HEK293 (cell line): ENCODE measurements around the gene MYO5B.

Source experiments
- CTCF ChIP-seq: fragments of 450-650 bp; formaldehyde crosslinking; IDR thresholded peaks from 2 replicates; pipeline ENCODE4 v1.5.1; 2016; ENCODE audit warnings: missing biosample characterization, missing genetic modification characterization
- OVOL3 ChIP-seq: fragments of 450-650 bp; formaldehyde crosslinking; IDR thresholded peaks from 2 replicates; pipeline ENCODE4 v1.5.1; 2016; ENCODE audit warnings: missing biosample characterization, missing genetic modification characterization
- REST ChIP-seq: fragments of 450-650 bp; formaldehyde crosslinking; IDR thresholded peaks from 2 replicates; pipeline ENCODE4 v1.5.1; 2016; ENCODE audit warnings: missing biosample characterization, missing genetic modification characterization
- SP7 ChIP-seq: fragments of 450-650 bp; formaldehyde crosslinking; IDR thresholded peaks from 2 replicates; pipeline ENCODE4 v1.5.1; 2016; ENCODE audit warnings: missing biosample characterization, missing genetic modification characterization
- ZNF174 ChIP-seq: fragments of 450-650 bp; formaldehyde crosslinking; IDR thresholded peaks from 2 replicates; pipeline ENCODE4 v1.5.0; 2017; ENCODE audit warnings: missing biosample characterization, mild to moderate bottlenecking, missing genetic modification characterization
- ZNF274 ChIP-seq, 2 experiments: fragments of 200-500 bp in 1 of 2; fragments of 450-650 bp in 1 of 2; sonication (Bioruptor generic) in 1 of 2; formaldehyde crosslinking in 1 of 2; IDR thresholded peaks; 2 replicates each; pipeline versions ENCODE4 v1.5.1 to v1.6.1; 2014 to 2016; ENCODE audit warnings: borderline replicate concordance in 1 of 2, inconsistent platforms in 1 of 2, low read length in 1 of 2, missing biosample characterization in 1 of 2, missing genetic modification characterization in 1 of 2
- ZNF639 ChIP-seq: fragments of 450-650 bp; formaldehyde crosslinking; IDR thresholded peaks from 2 replicates; pipeline ENCODE4 v1.5.1; 2016; ENCODE audit warnings: missing biosample characterization, missing genetic modification characterization
- ZNF645 ChIP-seq: fragments of 450-650 bp; formaldehyde crosslinking; IDR thresholded peaks from 2 replicates; pipeline ENCODE4; 2016; ENCODE audit warnings: missing biosample characterization, missing genetic modification characterization
- ZNF692 ChIP-seq: fragments of 450-650 bp; formaldehyde crosslinking; IDR thresholded peaks from 2 replicates; pipeline ENCODE4 v1.5.1; 2016; ENCODE audit warnings: missing biosample characterization, missing genetic modification characterization

GRCh38 chr18:49814147-49814499 lies 380.8 kb downstream of the MYO5B start:
- TF ChIP-seq SP7 (tag by site-specific recombination), result no peak
- TF ChIP-seq ZNF692, result no peak; the same call in 1 of the 2 replicates
- no peak for TF ChIP-seq ZNF174 (tag by site-specific recombination)
- no peak for TF ChIP-seq ZNF274 (IDR thresholded peaks at IDR 0.05; ENCODE audit: low read length)
- no peak for TF ChIP-seq ZNF274 (tag by site-specific recombination; IDR thresholded peaks at IDR 0.05; ENCODE audit: borderline replicate concordance)
- 0 out of 2 replicates have a peak, but pooled peaks have one; percentile 33 for TF ChIP-seq REST (tag by site-specific recombination)
- peak; percentile 58; the same call in 1 of the 2 replicates for TF ChIP-seq OVOL3 (tag by site-specific recombination)
- TF ChIP-seq ZNF639, result no peak
- TF ChIP-seq ZNF645 (tag by site-specific recombination), result no peak
- TF ChIP-seq CTCF (tag by site-specific recombination), result 0 out of 2 replicates have a peak, but pooled peaks have one; percentile 13
